ENCODE measurements around the gene PTK6.

- TF ChIP-seq CTCF (IDR thresholded peaks at IDR 0.05) (no peak), POLR2AphosphoS5 (IDR thresholded peaks at IDR 0.05) (no peak)
Observed at GRCh38 chr20:63500151-63500901, 36.9 kb downstream of the PTK6 start.

Measured in breast epithelium (tissue), 3 donors.